GM23338 (cell line): ENCODE results near the gene EPS8. TPM values are rescaled to one million over a fixed set of nuclear protein-coding genes. Genes with fewer than 3 reads are reported as not detected.

ENCODE experiments used
- ATAC-seq: fragments of 200-7000 bp; cut with Tn5 transposase; 3 replicates; pipeline ENCODE4 v1.9.1; 2020
- DNase-seq: peaks from one replicate; pipeline ENCODE4 v3.0.0-alpha.2; 2015; ENCODE audit warnings: low spot score
- H2AFZ ChIP-seq: fragments of 200-600 bp; sonication (generic); 2 replicates; pipeline ENCODE4 v1.8.0; 2016; ENCODE audit warnings: antibody characterized with exemption, mild to moderate bottlenecking, moderate library complexity
- H3F3A ChIP-seq: fragments of 200-600 bp; sonication (generic); replicated peaks from 2 replicates; pipeline ENCODE4 v1.8.0; 2017; ENCODE audit warnings: antibody characterized with exemption, mixed run types, low read depth
- H3K27ac ChIP-seq: fragments of 200-600 bp; sonication (generic); 2 replicates; pipeline ENCODE4 v1.6.1; 2016; ENCODE audit warnings: low read depth
- H3K27me3 ChIP-seq: fragments of 200-600 bp; sonication (generic); 2 replicates; pipeline ENCODE4 v1.8.0; 2016; ENCODE audit warnings: mild to moderate bottlenecking, mixed run types, moderate library complexity; ENCODE audit not compliant: insufficient read depth
- H3K36me3 ChIP-seq: fragments of 200-600 bp; sonication (generic); 2 replicates; pipeline ENCODE4 v1.8.0; 2016; ENCODE audit warnings: mild to moderate bottlenecking; ENCODE audit not compliant: insufficient read depth
- H3K4me1 ChIP-seq: fragments of 200-600 bp; sonication (generic); 2 replicates; pipeline ENCODE4 v1.8.0; 2016; ENCODE audit warnings: mild to moderate bottlenecking, moderate library complexity; ENCODE audit not compliant: insufficient read depth
- H3K4me2 ChIP-seq: fragments of 200-600 bp; sonication (generic); 2 replicates; pipeline ENCODE4 v1.7.1; 2017; ENCODE audit warnings: mixed run types
- H3K4me3 ChIP-seq: fragments of 200-600 bp; sonication (generic); 2 replicates; pipeline ENCODE4 v1.6.1; 2016; ENCODE audit warnings: mixed run types
- H3K79me2 ChIP-seq: fragments of 200-600 bp; sonication (generic); replicated peaks from 2 replicates; pipeline ENCODE4 v1.8.0; 2017; ENCODE audit warnings: mild to moderate bottlenecking; ENCODE audit not compliant: insufficient read depth
- H3K9me2 ChIP-seq: fragments of 200-600 bp; sonication (generic); 2 replicates; pipeline ENCODE4 v1.8.0; 2017; ENCODE audit not compliant: insufficient read depth
- H4K20me1 ChIP-seq: fragments of 200-600 bp; sonication (generic); replicated peaks from 2 replicates; pipeline ENCODE4 v1.8.0; 2017; ENCODE audit warnings: mild to moderate bottlenecking; ENCODE audit not compliant: insufficient read depth
- H3K27ac Mint-ChIP-seq: 2 replicates; pipeline ENCODE4 v1.8.0; 2020; ENCODE audit warnings: inconsistent platforms, mild to moderate bottlenecking, moderate library complexity, mixed read lengths
- H3K27me3 Mint-ChIP-seq: 3 replicates; pipeline ENCODE4 v1.8.0; 2022; ENCODE audit warnings: low read depth, mild to moderate bottlenecking, moderate library complexity, mixed read lengths, inconsistent platforms; ENCODE audit not compliant: insufficient read depth, poor library complexity
- H3K36me3 Mint-ChIP-seq: 3 replicates; pipeline ENCODE4 v1.8.0; 2021; ENCODE audit warnings: low read depth, mild to moderate bottlenecking, inconsistent platforms, moderate library complexity, mixed read lengths
- H3K4me1 Mint-ChIP-seq: 3 replicates; pipeline ENCODE4 v1.8.0; 2020; ENCODE audit warnings: mild to moderate bottlenecking, inconsistent platforms, mixed read lengths
- H3K4me3 Mint-ChIP-seq: 3 replicates; pipeline ENCODE4 v1.8.0; 2021; ENCODE audit warnings: moderate library complexity, mild to moderate bottlenecking, inconsistent platforms, mixed read lengths
- H3K9me3 Mint-ChIP-seq: 3 replicates; pipeline ENCODE4 v1.8.0; 2020; ENCODE audit warnings: moderate library complexity, mild to moderate bottlenecking, inconsistent platforms, mixed read lengths
- CREB1 ChIP-seq: fragments of 250-450 bp; sonication (Bioruptor Pico); IDR thresholded peaks from 2 replicates; pipeline ENCODE4 v1.5.0; 2020; ENCODE audit warnings: low read depth, mild to moderate bottlenecking, moderate library complexity
- CTCF ChIP-seq, 2 experiments: fragments of 200-600 bp in 1 of 2; sonication (generic) in 1 of 2; conservative IDR thresholded peaks; 2 replicates each; pipeline versions ENCODE4 v1.5.1 to v1.6.1; 2016 to 2017; ENCODE audit warnings: antibody characterized with exemption in 2 of 2, low read depth in 2 of 2, mild to moderate bottlenecking in 2 of 2, moderate library complexity in 1 of 2
- EZH2 ChIP-seq: fragments of 200-600 bp; sonication (generic); IDR thresholded peaks from one replicate; pipeline ENCODE4 v1.8.0; 2017; ENCODE audit warnings: antibody characterized with exemption, mild to moderate bottlenecking, low read depth; ENCODE audit not compliant: unreplicated experiment
- JUNB ChIP-seq: IDR thresholded peaks from one replicate; pipeline ENCODE4 v1.6.1; 2016; ENCODE audit warnings: antibody characterized with exemption; ENCODE audit not compliant: unreplicated experiment
- POLR2AphosphoS5 ChIP-seq: IDR thresholded peaks from 2 replicates; pipeline ENCODE4 v1.6.1; 2016; ENCODE audit warnings: antibody characterized with exemption, low read depth
- REST ChIP-seq: IDR thresholded peaks from one replicate; pipeline ENCODE4 v1.6.1; 2018; ENCODE audit warnings: antibody characterized with exemption; ENCODE audit not compliant: unreplicated experiment
- STAT1 ChIP-seq: IDR thresholded peaks from one replicate; pipeline ENCODE4 v1.6.1; 2016; ENCODE audit warnings: antibody characterized with exemption; ENCODE audit not compliant: unreplicated experiment
- ZNF331 ChIP-seq: fragments of 250-450 bp; sonication (Bioruptor Pico); IDR thresholded peaks from 2 replicates; pipeline ENCODE4 v1.5.0; 2020; ENCODE audit warnings: low read depth, mild to moderate bottlenecking, moderate library complexity
- ZNF462 ChIP-seq: fragments of 250-450 bp; sonication (Bioruptor Pico); IDR thresholded peaks from 2 replicates; pipeline ENCODE4 v1.5.0; 2020; ENCODE audit warnings: mild to moderate bottlenecking, moderate library complexity
- polyA plus RNA-seq: library from polyadenylated mRNA; unstranded; fragments of >200 nt; fragmentation: Nextera tagmentation; extraction: Ambion mirVana; gene quantifications from 2 replicates; pipeline ENCODE4 v1.2.1, GENCODE V29; 2016
- total RNA-seq: library from RNA; depleted of rRNA; stranded (reverse); fragments of >200 nt; shearing (Covaris generic); gene quantifications from 2 replicates; pipeline ENCODE4 v1.2.3, GENCODE V29; 2014

The EPS8 gene
- total and polyA plus RNA-seq, 2 experiments from 2014 or later, result 3.5 to 5.4 TPM

GRCh38 chr12:15770581-15770980, 18.6 kb downstream of the EPS8 start:
- ATAC-seq (no peak), DNase-seq (no peak)
- no peak overlapping the region for H3K4me3 Mint-ChIP-seq
- Histone ChIP-seq H3K9me2 (no peaks in the 10 kb centered on the region), H3K36me3 (no peaks in the 10 kb centered on the region), H4K20me1 (no peaks in the 10 kb centered on the region), H3K4me3 (no peak overlapping the region), H2AFZ (no peak overlapping the region), H3K4me2 (no peak overlapping the region), H3K4me1 (peaks cover 14% of the 10 kb centered on the region; the same call in 1 of the 2 replicates), H3F3A (no peaks in the 10 kb centered on the region), H3K27ac (no peak overlapping the region), H3K27me3 (no peaks in the 10 kb centered on the region), H3K79me2 (no peaks in the 10 kb centered on the region)
- no peaks in the 10 kb centered on the region for H3K36me3 Mint-ChIP-seq
- peaks cover 2% of the 10 kb centered on the region for H3K27me3 Mint-ChIP-seq
- H3K4me1 Mint-ChIP-seq, result peaks cover 15% of the 10 kb centered on the region; the same call in 2 of the 3 replicates
- TF ChIP-seq EZH2, result no peak
- no peak for TF ChIP-seq ZNF331 (CRISPR knock-in tag)
- TF ChIP-seq REST, result no peak
- TF ChIP-seq ZNF462 (CRISPR knock-in tag), result no peak
- no peak for TF ChIP-seq CREB1 (CRISPR knock-in tag)
- TF ChIP-seq STAT1, result no peak
- no peak for TF ChIP-seq POLR2AphosphoS5
- no peak for TF ChIP-seq CTCF (conservative IDR thresholded peaks at IDR 0.05; ENCODE audit: low read depth in 2 of 2)
- no peak for TF ChIP-seq JUNB
- no peaks in the 10 kb centered on the region for H3K9me3 Mint-ChIP-seq
- H3K27ac Mint-ChIP-seq, result peak overlapping the region; percentile 29; the same call in 1 of the 2 replicates
